ENCODE measurements around the gene FBXW2.
"Not testable (repeated sequence)": the region's sequence is repeated elsewhere in the genome, so short reads cannot be mapped to it uniquely, and the experiment has no call there.

FBXW2 gene

DNA sequence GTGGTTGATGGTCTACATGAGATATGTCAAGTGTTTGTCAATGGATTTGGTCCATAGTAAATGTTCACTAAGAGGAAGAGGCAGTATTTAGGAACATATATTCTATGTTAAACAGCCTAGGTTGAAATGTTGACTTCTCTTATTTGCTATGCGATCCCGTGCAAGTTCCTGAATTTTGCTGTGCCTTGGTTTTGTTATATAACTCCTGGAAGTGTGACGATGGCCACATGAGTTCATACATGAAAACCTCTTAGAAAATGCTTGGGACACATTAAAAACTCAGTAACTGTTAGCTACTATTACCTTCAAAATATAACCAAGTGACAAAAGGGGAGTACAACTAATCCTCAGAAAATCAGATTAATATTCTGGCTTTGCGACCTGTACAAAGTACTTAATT lies 21.9 kb upstream of the FBXW2 start:
- H3K27me3 ChIP-seq (ENCODE audit: insufficient read depth, low read depth, severe bottlenecking): no peaks in the 10 kb centered on the region
- no peak for DNase-seq
- TF ChIP-seq CTCF (IDR thresholded peaks at IDR 0.05; ENCODE audit: low read depth, low read length): no peak
- no peaks in the 10 kb centered on the region for H3K36me3 ChIP-seq
- no peak overlapping the region for H3K4me3 ChIP-seq (ENCODE audit: low read depth, low read length)
- no peaks in the 10 kb centered on the region for H3K9me3 ChIP-seq (ENCODE audit: severe bottlenecking)
- no peak overlapping the region for H3K27ac ChIP-seq

GRCh38 chr9:120808931-120809330 lies 15.7 kb upstream of the FBXW2 start:
- H3K27ac ChIP-seq: no peak overlapping the region
- H3K4me3 ChIP-seq (ENCODE audit: low read depth, low read length): no peak overlapping the region
- no peak for DNase-seq
- no peaks in the 10 kb centered on the region for H3K27me3 ChIP-seq (ENCODE audit: insufficient read depth, low read depth, severe bottlenecking)
- H3K9me3 ChIP-seq (ENCODE audit: severe bottlenecking): peaks cover 20% of the 10 kb centered on the region
- no peak for TF ChIP-seq CTCF (IDR thresholded peaks at IDR 0.05; ENCODE audit: low read depth, low read length)
- no peaks in the 10 kb centered on the region for H3K36me3 ChIP-seq

- Histone ChIP-seq H3K27me3 (ENCODE audit: insufficient read depth, low read depth, severe bottlenecking) (no peaks in the 10 kb centered on the region), H3K27ac (no peak overlapping the region), H3K36me3 (no peaks in the 10 kb centered on the region), H3K4me3 (ENCODE audit: low read depth, low read length) (no peak overlapping the region), H3K9me3 (ENCODE audit: severe bottlenecking) (peaks cover 23% of the 10 kb centered on the region)
- no peak for TF ChIP-seq CTCF (IDR thresholded peaks at IDR 0.05; ENCODE audit: low read depth, low read length)
- DNase-seq: no peak
These were observed 14.6 kb upstream of the FBXW2 start for GRCh38 chr9:120807607-120808379.

- H3K36me3 ChIP-seq; H3K27ac ChIP-seq; DNase-seq; H3K4me3 ChIP-seq (ENCODE audit: low read depth, low read length); H3K27me3 ChIP-seq (ENCODE audit: insufficient read depth, low read depth, severe bottlenecking): not testable (repeated sequence)
- peaks cover 23% of the 10 kb centered on the region for H3K9me3 ChIP-seq (ENCODE audit: severe bottlenecking)
These were observed 11.7 kb upstream of the FBXW2 start for GRCh38 chr9:120804784-120805363.

DNA sequence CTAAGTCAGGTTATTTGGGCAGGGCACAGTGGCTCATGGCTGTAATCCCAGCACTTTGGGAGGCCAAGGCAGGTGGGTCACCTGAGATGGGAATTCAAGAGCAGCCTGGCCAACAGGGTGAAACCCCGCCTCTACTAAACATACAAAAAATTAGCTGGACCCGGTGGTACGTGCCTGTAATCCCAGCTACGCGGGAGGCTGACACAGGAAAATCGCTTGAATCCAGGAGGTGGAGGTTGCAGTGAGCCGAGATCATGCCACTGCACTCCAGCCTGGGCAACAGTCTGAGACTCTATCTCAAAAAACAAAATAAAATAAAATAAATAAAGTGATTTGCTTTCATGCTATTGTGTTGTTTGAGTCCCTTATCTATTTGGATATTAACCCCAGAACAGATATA lies 8.2 kb upstream of the FBXW2 start:
- DNase-seq: no peak
- no peak for TF ChIP-seq CTCF (IDR thresholded peaks at IDR 0.05; ENCODE audit: low read depth, low read length)

DNA sequence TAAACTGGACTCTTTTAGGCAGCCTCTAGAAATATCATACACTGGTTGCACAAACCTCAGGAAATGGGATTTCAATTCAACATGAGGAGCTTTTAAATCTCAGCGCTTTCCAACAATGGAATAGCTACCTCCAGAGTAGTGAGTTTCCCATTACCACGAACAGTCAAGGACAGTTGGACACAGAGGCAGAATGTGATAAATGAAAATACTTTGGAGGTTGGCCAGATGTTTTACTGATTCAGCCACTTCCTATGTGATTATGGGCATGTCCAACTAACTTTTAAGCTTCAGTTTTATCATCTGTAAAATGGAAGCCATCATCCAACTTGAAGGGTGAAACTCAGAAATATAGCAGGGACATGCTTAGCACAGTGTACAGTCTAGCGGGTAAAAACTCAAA lies 2.1 kb downstream of the FBXW2 start:
- H3K27ac ChIP-seq: no peak overlapping the region
- H3K9me3 ChIP-seq (ENCODE audit: severe bottlenecking): no peaks in the 10 kb centered on the region
- no peaks in the 10 kb centered on the region for H3K27me3 ChIP-seq (ENCODE audit: insufficient read depth, low read depth, severe bottlenecking)
- no peak for DNase-seq
- no peak overlapping the region for H3K4me3 ChIP-seq (ENCODE audit: low read depth, low read length)
- H3K36me3 ChIP-seq: peaks cover 56% of the 10 kb centered on the region
- TF ChIP-seq CTCF (IDR thresholded peaks at IDR 0.05; ENCODE audit: low read depth, low read length): no peak

More for the DNA sequence above, 8.2 kb upstream of the FBXW2 start:
- no peak overlapping the region for H3K4me3 ChIP-seq (ENCODE audit: low read depth, low read length)
- H3K27me3 ChIP-seq (ENCODE audit: insufficient read depth, low read depth, severe bottlenecking): no peaks in the 10 kb centered on the region
- peaks cover 11% of the 10 kb centered on the region for H3K9me3 ChIP-seq (ENCODE audit: severe bottlenecking)
- no peak overlapping the region for H3K27ac ChIP-seq
- no peaks in the 10 kb centered on the region for H3K36me3 ChIP-seq

Data from WERI-Rb-1 (cell line).